Fibroblast of lung (primary cell): ENCODE measurements around the gene MAP1LC3B2. TPM values are rescaled to one million over a fixed set of nuclear protein-coding genes. Genes with fewer than 3 reads are reported as not detected.

ENCODE experiments used
- DNase-seq, 2 donors: peaks; one replicate each; pipeline versions ENCODE4 v3.0.0 to v3.0.0-alpha.2; 2010; ENCODE audit warnings: low read depth in 2 of 2
- H2AFZ ChIP-seq: 2 replicates; pipeline ENCODE4 v1.5.1; 2012; ENCODE audit warnings: low read length, control low read depth, inconsistent platforms
- H3K27ac ChIP-seq: 2 replicates; pipeline ENCODE4 v1.5.1; 2011; ENCODE audit warnings: low read length, control low read depth; ENCODE audit not compliant: insufficient read depth
- H3K27me3 ChIP-seq: 2 replicates; pipeline ENCODE4 v1.5.1; 2011; ENCODE audit warnings: mild to moderate bottlenecking, low read length; ENCODE audit not compliant: control insufficient read depth, insufficient read depth
- H3K36me3 ChIP-seq: 2 replicates; pipeline ENCODE4 v1.5.1; 2011; ENCODE audit warnings: low read length; ENCODE audit not compliant: control insufficient read depth, insufficient read depth
- H3K4me1 ChIP-seq: 2 replicates; pipeline ENCODE4 v1.5.1; 2011; ENCODE audit warnings: low read length; ENCODE audit not compliant: control insufficient read depth, insufficient read depth; ENCODE audit errors: extremely low read depth
- H3K4me2 ChIP-seq: 2 replicates; pipeline ENCODE4 v1.5.1; 2011; ENCODE audit warnings: low read length, control low read depth; ENCODE audit not compliant: insufficient read depth; ENCODE audit errors: extremely low read depth
- H3K4me3 ChIP-seq, 4 experiments: fragments of 200-600 bp in 1 of 4; sonication (generic) in 1 of 4; replicated peaks in 1 of 4; 2 replicates each; pipeline ENCODE4 v1.5.1; 2011 to 2016; ENCODE audit warnings: low read length in 4 of 4, low read depth in 3 of 4, mild to moderate bottlenecking in 3 of 4, control low read depth in 2 of 4, inconsistent platforms in 1 of 4, mixed read lengths in 1 of 4; ENCODE audit not compliant: insufficient read depth in 1 of 4; ENCODE audit errors: control extremely low read depth in 1 of 4
- H3K79me2 ChIP-seq: 2 replicates; pipeline ENCODE4 v1.5.1; 2012; ENCODE audit warnings: mild to moderate bottlenecking, low read length, inconsistent platforms; ENCODE audit not compliant: control insufficient read depth, insufficient read depth
- H3K9ac ChIP-seq: 2 replicates; pipeline ENCODE4 v1.5.1; 2011; ENCODE audit warnings: mild to moderate bottlenecking, low read length, control low read depth; ENCODE audit not compliant: insufficient read depth
- H3K9me3 ChIP-seq: 2 replicates; pipeline ENCODE4 v1.5.1; 2012; ENCODE audit warnings: low read depth, low read length; ENCODE audit not compliant: control insufficient read depth, insufficient read depth
- H4K20me1 ChIP-seq: 2 replicates; pipeline ENCODE4 v1.5.1; 2011; ENCODE audit warnings: low read length; ENCODE audit not compliant: control insufficient read depth, insufficient read depth; ENCODE audit errors: extremely low read depth
- EZH2 ChIP-seq: IDR thresholded peaks from 2 replicates; pipeline ENCODE4 v1.5.1; 2012; ENCODE audit warnings: low read length, control low read depth, mild to moderate bottlenecking; ENCODE audit errors: missing control alignments
- polyA minus RNA-seq: library from RNA; depleted of rRNA, polyadenylated mRNA; stranded (reverse); fragments of >200 nt; gene quantifications from 2 replicates; pipeline ENCODE4 v1.2.3, GENCODE V29; 2011; ENCODE audit warnings: low replicate concordance
- polyA plus RNA-seq, 2 donors: library from polyadenylated mRNA; depleted of rRNA in 1 of 2; stranded (reverse) in 1 of 2; unstranded in 1 of 2; fragments of >200 nt; gene quantifications; 2 replicates each; pipeline ENCODE4 v1.2.1, GENCODE V29; 2011 to 2012; ENCODE audit warnings: missing spikeins in 1 of 2
- total RNA-seq: library from RNA; depleted of rRNA; stranded (reverse); fragments of >200 nt; gene quantifications from 2 replicates; pipeline ENCODE4 v1.2.1, GENCODE V29; 2014
- TF ChIP-seq, protein P1 (sequence below), 2 donors: IDR thresholded peaks in 1 of 2; conservative IDR thresholded peaks in 1 of 2; 1 replicate in 1 of 2; 2 replicates in 1 of 2; pipeline ENCODE4 v1.5.1; 2011 to 2012; ENCODE audit warnings: low read length in 2 of 2, control low read depth in 1 of 2, inconsistent platforms in 1 of 2, low read depth in 1 of 2, mild to moderate bottlenecking in 1 of 2

The MAP1LC3B2 gene
- total RNA-seq (0.51 and 1.2 TPM in 2 replicates), polyA plus RNA-seq (0.85 and 1.2 TPM in 2 replicates), polyA minus RNA-seq (not detected in 2 replicates)
- 2.1 and 3.1 TPM in 2 replicates for polyA plus RNA-seq (2012)

DNA sequence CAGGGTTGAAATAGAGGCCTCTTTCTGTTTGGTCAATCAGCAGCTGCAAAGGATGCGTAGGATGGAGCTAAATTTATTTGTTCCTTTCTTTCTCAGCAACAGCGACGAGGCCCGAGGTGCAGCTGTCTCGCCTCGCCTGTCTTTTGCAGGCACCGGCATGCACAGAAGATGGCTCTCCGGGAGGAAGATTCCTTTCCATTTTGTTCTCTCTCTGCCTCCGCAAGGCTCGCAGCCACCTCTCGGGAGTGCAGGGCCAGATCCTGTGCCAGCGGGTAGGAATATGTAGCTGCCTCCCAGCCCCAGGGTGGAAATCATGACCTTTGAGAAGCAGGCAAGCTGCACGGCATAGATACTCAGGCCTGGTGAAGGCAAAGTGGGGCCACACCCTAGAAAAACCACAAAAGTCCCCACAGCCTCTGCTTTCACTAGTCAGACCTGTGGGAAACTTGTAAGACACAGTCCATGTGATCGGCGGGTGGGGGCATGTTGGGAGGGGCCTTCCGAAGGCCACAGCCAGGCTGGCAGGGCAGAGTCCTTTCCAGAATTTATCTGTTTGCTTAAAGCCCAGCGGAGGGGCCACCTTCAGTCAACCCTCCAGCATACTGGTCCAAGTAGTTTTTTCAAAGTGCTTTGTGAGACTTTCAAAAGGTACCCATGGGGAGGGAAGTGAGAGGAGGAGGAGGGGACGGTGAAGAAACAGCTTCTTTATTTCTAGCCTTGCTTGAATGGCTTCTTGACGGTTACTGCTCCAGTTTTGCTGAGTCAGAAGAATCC, at the start of gene MAP1LC3B2:
TSS of gene MAP1LC3B2 (plus strand) at position 220 of the 774 bp plus-strand sequence. CDS start 16,562 bp downstream, outside the sequence.
- Histone ChIP-seq H4K20me1 (no peaks in the 10 kb centered on the region), H3K79me2 (no peaks in the 10 kb centered on the region), H3K9me3 (no peaks in the 10 kb centered on the region), H3K36me3 (no peaks in the 10 kb centered on the region), H2AFZ (no peak within 1 kb of the TSS), H3K4me2 (no peak within 1 kb of the TSS), H3K27ac (no peak within 1 kb of the TSS), H3K27me3 (no peaks in the 10 kb centered on the region), H3K9ac (no peak within 1 kb of the TSS), H3K4me3 (no peak within 1 kb of the TSS), H3K4me1 (no peaks in the 10 kb centered on the region)
- TF ChIP-seq, protein P1, sequence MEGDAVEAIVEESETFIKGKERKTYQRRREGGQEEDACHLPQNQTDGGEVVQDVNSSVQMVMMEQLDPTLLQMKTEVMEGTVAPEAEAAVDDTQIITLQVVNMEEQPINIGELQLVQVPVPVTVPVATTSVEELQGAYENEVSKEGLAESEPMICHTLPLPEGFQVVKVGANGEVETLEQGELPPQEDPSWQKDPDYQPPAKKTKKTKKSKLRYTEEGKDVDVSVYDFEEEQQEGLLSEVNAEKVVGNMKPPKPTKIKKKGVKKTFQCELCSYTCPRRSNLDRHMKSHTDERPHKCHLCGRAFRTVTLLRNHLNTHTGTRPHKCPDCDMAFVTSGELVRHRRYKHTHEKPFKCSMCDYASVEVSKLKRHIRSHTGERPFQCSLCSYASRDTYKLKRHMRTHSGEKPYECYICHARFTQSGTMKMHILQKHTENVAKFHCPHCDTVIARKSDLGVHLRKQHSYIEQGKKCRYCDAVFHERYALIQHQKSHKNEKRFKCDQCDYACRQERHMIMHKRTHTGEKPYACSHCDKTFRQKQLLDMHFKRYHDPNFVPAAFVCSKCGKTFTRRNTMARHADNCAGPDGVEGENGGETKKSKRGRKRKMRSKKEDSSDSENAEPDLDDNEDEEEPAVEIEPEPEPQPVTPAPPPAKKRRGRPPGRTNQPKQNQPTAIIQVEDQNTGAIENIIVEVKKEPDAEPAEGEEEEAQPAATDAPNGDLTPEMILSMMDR (conservative IDR thresholded peaks at IDR 0.05 in 1 of 2, IDR thresholded peaks at IDR 0.05 in 1 of 2; ENCODE audit: low read depth in 1 of 2, low read length in 2 of 2): no peak
- TF ChIP-seq EZH2: no peak
- DNase-seq: peak; percentile 78 to 84

DNA sequence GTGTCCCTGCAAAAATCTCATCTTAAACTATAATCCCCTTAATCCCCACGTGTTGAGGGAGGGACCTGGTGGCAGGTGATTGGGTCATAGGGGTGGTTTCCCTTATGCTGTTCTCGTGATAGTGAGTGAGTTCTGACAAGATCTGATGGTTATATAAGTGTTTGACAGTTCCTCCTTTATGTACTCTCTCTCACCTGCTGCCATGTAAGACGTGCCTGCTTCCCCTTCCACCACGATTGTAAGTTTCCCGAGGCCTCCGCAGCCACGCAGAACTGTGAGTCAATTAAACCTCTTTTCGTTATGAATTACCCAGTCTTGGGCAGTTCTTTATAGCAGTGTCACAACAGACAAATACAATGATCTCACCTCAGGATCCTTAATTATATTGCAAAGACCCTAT, 45.2 kb upstream of the MAP1LC3B2 start:
- TF ChIP-seq, protein P1 (conservative IDR thresholded peaks at IDR 0.05 in 1 of 2, IDR thresholded peaks at IDR 0.05 in 1 of 2; ENCODE audit: low read depth in 1 of 2, low read length in 2 of 2): no peak
- TF ChIP-seq EZH2: no peak
- no peaks in the 10 kb centered on the region for H3K9me3 ChIP-seq
- H3K4me2 ChIP-seq: no peak overlapping the region
- no peaks in the 10 kb centered on the region for H3K4me1 ChIP-seq
- H4K20me1 ChIP-seq: no peaks in the 10 kb centered on the region
- no peak overlapping the region for H3K9ac ChIP-seq
- no peak for DNase-seq
- H3K27ac ChIP-seq: no peak overlapping the region
- H3K4me3 ChIP-seq: no peak overlapping the region
- no peak overlapping the region for H2AFZ ChIP-seq
- H3K79me2 ChIP-seq: no peaks in the 10 kb centered on the region
- no peaks in the 10 kb centered on the region for H3K27me3 ChIP-seq
- no peaks in the 10 kb centered on the region for H3K36me3 ChIP-seq

DNA sequence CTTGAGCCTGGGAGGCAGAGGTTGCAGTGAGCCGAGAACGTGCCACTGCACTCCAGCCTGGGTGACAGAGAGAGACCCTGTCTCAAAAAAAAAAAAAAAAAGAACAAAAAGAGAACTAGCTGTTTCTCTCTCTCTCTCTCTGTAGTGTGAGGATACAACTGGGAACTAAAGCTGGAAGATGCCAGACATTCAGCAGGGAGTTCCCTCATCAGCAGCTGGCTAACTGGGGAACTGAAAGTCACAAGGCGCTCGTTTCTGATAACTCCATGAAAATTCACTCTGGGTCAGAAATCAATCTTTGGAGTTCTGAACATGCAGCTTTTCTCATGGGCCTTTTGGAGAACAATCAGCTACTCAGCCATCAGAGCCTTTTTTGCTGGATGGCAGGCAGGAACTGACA, 43.5 kb upstream of the MAP1LC3B2 start:
- DNase-seq: no peak
- Histone ChIP-seq H3K79me2 (no peaks in the 10 kb centered on the region), H3K4me2 (peak overlapping the region; percentile 15), H2AFZ (no peak overlapping the region), H3K27ac (no peak overlapping the region), H3K27me3 (no peaks in the 10 kb centered on the region), H3K36me3 (no peaks in the 10 kb centered on the region), H3K9ac (no peak overlapping the region), H3K4me1 (no peaks in the 10 kb centered on the region), H3K4me3 (no peak overlapping the region), H4K20me1 (no peaks in the 10 kb centered on the region), H3K9me3 (no peaks in the 10 kb centered on the region)
- TF ChIP-seq, protein P1 (conservative IDR thresholded peaks at IDR 0.05 in 1 of 2, IDR thresholded peaks at IDR 0.05 in 1 of 2; ENCODE audit: low read depth in 1 of 2, low read length in 2 of 2): no peak
- no peak for TF ChIP-seq EZH2
